Stimulated activated CD8-positive, alpha-beta memory T cell treated with anti-CD3 and anti-CD28 coated beads, Interleukin-7, amount 100 ng/mL, for 24 hours (primary cell): ENCODE data around the gene COL5A1.
A peak's percentile ranks its signal among the peaks of the same experiment; 100 is the strongest.

Source experiments
- DNase-seq: peaks from one replicate; pipeline ENCODE4 v3.0.0-alpha.2; 2020; ENCODE audit warnings: low read depth

The COL5A1 gene

DNA sequence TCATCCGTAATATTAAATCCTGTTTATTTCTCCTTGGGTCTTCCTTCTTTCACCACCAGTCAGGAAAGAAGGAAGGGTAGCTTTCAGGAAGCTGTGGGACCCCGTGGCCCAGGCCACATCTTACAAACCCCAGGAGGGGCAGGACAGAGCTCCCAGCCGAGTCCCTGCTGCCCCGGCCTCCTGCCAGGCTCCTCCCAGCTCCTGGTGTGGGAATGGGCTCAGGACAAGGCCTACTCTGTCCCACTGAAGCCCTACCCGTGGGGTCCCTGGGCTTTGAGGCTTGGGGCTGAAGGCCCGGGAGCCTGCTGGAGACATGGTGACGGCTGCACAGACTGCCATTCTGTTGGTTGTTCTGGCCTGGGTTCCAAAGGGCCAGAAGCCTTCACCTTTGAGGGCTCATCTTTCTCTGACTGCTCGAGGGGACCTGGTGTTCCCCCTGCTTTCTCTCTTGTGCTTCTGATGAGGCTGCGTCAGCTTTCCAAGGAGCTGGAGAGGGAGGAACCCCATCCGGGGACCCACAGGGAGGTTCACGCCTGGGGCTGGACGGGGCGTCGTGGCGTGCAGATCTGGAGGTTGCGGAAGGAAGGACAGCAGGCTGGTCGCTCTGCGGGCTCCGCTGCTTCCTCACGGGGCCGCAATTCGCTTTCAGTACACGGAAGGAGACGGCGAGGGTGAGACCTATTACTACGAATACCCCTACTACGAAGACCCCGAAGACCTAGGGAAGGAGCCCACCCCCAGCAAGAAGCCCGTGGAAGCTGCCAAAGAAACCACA, 86.6 kb downstream of the COL5A1 start:
- DNase-seq = no peak

DNA sequence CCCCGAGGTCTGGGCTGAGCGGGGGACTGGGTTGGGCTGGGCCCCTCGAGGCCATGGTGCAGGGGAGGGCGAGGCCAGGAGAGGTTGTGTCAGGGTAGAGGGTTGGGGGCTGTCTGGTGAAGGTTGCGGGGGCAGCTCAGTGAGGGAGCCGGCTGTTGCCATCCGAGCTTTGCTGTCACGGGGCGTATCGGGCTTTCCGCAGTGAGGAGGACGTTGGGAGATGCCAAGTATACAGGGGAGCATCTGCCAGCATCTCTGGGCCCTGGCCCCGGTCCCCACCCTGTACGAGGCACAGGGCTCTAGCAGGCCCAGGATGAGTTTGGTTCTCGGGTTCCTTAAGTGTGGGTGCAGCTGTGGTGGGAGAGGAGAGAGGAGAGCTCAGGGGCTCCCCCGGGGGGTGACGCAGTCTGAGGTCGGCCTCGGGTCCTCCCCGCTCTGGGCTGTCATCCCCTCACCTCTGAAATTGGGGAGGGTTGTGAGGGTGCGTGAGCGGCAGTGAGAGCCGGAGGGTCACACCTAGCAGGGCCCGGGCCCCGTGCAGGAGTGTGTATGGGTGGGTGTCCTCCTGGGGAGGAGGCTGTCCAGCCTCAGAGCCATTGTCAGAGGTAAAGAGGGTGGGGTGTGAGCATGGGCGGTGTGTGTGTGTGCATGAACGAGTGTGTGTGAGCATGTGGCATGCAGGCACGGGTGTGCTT, 87.3 kb downstream of the COL5A1 start:
- no peak for DNase-seq

DNA sequence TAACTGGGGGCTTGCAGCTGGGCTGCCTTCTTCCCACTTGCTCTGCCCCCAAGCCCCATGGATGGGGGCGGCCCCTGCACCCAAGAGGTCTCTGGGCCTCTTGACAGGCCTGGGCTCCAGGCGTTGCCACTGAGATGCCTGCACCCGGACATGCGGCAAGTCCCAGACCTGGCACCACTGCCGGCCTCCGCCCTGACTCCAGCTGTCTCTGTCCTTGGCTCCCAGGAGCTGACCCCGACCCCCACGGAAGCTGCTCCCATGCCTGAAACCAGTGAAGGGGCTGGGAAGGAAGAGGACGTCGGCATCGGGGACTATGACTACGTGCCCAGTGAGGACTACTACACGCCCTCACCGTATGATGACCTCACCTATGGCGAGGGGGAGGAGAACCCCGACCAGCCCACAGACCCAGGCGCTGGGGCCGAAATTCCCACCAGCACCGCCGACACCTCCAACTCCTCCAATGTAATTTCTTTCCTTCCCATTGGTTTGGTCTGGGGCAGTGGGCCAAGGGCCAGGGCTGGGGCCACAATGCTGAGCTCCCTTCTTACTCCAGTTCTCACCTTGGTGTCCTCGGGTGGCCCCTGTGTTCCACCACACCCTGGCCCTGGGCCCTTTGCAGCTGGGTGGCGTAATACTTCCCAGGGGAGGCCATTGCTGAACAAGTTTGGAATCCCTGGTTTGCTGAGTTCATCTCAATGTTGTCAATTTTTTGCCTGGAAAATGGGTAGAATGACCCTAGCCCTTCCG, 88.6 kb downstream of the COL5A1 start:
- DNase-seq = no peak

DNA sequence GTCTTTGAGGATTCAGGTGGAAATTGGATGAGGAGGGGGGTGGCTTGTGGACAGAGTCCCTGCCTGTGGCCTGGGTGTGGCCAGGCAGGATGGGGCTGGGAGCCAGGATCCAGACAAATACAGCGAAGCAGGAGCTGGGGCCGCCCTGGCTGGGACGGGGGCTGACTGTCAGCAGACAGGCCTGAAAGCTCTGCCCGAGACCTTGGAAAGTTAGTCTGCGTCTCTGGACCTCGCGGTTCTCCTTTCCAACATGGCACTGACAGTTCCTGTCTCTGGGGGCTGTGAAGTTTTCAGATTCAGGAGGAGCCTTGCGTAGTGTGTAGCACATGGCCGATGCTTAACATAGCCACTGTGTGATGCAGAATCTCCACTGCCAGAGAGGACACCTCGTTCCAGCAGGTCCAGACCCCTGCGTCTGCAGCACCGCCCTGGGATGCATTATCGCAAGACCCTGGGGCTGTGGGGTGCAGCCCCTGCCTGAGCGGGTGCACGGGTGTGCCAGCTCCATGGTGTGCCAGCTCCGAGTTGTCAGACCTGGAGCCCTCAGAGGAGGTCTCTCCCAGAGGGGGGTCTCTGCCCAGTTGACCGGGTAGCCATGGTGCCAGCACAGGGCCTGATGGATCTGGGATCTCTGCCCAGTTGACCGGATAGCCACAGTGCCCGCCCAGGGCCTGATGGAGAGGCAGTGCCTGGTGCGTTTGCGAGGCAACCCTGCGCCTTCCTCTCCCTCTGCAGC, 89.3 kb downstream of the COL5A1 start:
- DNase-seq = no peak

DNA sequence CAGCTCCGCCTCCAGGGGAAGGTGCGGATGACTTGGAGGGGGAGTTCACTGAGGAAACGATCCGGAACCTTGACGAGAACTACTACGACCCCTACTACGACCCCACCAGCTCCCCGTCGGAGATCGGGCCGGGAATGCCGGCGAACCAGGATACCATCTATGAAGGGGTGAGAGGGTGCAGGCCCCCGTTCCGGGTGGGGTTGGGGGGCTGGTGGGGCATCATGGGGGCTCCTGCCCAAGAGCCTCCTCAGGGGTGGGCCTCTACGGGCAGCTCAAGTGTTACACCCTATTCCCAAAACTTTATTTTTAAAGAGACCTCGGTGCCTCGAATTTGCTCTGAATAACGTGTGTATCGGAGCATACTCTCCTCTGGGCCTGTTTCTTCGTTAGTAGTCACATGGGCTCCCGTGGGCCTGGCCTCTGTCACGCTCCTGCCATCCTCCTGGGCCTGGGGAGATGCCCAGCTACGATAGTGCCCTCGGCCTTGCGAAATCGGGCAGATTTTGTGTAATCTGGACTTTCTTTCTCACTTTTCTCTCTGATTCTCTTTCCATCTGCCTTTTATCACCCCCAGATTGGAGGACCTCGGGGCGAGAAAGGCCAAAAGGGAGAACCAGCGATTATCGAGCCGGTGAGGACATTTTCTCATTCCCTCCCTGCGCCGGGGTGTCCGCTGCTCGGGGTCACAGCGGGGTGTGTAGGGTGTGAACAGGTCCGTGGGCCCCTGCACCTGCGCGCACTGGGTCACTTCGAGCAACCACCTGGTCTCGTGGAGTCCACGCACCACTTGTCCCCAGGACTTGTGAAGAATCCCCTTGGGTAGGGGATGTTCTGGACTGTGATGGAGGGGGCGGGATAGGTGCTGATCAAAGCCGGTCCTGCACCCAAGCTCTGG, 90.1 kb downstream of the COL5A1 start:
- DNase-seq = no peak

DNA sequence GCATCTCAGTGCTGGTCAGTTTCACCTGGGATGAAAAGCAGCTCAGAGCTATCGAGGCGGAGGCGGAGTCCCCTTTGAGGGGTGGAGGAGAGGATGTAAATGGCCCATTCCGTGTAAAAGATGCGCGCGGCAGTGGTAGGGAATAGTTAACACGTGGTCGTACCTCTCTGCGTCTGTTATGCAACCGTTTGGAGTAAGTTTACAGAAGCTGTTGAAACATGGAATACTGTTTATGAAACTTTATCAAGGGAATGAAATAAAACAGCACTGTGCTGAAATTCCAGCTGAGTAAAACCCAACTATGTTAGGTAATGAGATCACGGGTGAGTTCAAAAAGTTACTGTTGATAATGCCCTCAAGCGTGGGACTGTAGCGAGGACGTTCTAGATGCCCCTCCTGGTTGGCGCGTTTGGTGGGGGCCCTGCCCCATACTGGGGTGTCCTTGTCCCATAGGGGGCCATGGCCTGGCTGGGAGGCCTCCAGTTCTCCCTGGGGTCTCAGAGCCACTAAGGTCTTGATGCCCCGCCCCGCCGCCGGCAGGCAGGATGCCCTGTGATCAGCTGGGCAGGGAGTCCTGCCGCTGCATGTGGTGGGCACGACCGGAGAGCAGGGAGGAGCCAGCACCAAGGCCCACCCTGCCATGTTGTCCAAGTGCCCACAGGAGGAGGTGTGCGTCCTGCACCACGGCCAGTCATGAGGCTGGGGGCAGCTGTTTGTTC, 90.9 kb downstream of the COL5A1 start:
- no peak for DNase-seq

DNA sequence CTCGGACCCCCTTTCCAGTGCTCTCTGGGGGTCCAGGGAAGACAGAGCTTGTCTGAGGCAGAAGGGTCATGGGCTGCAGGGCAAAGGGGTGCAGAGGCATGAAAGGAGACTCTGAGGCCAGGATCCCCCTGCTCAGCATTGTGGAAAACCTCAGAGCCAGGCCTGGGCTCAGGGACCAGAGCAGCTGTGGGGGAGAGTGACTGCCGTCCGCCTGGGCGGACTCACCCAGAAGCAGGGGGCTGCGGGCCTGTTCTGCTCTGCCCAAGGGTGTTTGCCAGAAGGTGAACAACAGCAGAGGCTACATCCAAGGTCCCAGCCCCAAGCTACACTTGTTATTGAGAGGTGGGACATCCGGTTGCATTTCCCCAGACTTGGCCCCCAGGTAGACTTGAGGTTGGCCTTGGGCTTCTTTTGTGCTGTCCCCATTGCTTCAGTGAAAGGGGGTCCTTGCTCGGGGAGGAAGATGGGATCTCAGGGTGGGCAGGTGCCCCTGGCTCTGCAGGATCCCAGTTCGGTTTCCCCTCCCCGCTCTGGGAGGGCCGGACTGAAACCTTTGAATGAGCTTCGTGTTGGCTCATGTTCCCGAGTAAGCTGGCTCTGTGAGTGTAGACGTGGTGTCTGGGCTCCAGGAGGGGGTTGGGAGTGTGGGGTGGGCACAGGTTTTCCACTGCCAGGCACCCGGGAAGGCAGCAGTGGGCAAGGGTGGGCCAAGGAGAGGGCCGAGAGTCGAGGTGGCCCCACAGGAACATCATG, 92.1 kb downstream of the COL5A1 start:
- no peak for DNase-seq

DNA sequence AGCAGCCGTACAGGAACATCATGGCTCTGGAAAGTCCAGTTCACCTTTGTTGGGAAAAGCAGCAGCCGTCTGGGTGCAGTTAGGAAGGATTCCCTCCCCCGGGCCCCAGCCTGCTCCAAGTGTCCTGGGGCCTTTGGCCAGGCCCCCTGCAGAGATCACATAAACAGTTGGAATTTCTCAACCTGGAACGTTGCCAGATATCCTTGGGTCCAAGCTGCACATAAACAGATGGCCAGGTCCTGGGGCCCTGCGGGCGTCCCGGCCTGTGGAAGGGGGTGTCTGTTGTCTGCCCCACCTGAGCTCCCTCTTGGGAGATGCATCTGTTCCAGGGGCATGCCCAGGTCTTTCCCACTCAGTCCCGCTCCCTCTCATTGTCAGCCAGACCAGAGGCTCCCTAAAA, 92.7 kb downstream of the COL5A1 start:
- DNase-seq = no peak

DNA sequence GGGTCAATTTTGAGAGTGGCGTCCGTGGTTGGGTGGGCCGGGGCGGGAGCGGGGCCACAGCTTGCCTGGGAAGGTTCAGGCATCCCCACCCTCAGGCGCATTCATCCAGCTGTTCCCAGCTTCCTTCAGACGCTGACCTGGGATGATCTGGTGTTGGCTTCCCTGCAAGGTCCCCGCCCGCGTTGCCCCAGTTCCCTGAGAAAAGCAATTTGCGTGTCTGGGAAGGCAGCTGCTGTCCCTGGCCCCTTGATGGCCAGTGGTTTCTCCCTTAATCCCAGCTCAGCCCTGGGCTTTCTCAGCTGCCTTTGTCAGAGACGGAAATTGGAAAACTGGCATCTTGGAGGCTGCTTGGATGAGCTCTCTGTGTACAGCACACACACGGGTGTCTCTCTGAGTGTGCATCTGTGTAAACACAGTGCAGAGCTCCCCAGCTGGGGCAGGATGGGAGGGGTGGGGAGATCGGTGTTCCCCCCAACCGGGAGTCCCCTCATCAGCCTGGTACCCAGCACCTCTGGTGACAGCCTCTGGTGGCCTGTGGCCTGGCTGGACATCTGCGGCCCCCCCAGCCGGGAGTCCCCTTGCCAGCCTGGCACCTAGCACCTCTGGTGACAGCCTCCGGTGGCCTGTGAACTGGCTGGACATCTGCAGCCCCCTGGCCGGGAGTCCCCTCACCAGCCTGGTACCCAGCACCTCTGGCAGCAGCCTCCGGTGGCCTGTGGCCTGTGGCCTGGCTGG, 94.0 kb downstream of the COL5A1 start:
- DNase-seq = no peak

DNA sequence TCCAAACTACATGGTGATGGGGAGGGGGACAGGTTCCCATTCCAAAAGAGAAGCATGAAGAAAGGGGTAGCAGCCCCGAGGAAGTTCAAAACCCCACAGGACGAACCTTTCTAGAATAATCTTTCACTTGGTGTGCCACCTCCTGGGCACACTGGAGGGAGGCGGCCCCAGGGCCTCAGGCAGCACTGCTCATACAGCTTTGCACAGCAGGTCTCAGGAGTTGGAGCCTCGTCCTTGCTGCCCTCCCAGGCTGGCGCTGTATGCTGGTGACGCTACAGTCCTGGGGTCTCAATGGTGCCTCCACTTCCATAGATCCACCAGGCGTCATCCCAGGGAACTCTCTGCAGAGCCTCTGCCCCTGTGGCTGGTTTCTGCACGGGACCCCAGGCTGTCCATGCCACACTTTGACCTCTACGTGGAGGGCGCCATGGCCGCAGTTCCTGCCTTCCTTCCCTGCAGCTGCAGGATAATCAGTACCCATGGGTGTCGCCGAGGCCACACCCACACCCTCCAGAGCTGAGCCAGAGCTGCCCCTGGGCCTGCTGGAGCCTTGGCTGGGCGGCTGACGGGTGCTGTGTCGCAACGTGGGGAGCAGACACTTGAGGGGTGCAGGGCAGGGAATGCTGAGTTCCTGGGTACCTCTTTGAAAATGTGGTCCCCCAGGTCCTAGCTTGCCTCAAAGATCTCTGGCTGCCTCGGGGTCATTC, 95.3 kb downstream of the COL5A1 start:
- DNase-seq = no peak

DNA sequence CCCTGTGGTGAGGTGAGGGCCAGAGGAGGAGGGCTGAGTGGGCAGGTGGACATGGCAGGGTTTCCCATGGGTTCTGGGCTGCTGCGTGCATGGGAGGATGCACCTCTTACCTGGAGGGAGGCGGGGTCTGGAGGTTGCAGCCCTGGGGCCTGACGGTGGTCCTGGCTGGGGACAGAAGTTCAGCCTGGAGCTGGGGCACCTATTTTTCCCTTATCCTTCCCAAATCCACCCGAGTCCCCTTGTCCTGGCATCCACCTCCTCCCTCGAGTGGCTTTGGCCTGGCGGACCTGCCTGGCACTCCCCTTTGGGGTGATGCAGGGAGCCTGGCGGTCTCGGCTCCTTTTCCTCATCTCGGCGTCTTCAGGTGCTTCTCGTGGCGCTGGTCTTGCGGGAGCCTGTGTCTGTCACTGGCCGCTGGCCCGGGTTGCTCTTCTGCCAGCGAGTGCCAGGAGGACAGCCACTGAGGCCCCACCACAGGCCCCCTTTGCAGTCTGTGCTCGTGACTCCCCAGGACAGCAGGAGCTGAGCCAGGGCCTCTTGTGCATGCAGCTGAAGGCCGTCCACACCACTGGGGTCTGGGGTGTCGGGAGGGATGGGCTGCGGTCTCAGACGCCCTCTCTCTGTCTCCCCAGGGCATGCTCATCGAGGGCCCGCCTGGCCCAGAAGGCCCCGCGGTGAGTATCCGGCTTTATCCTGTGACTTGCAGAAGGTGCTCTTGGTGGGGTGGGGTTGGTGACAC, 96.4 kb downstream of the COL5A1 start:
- no peak for DNase-seq

DNA sequence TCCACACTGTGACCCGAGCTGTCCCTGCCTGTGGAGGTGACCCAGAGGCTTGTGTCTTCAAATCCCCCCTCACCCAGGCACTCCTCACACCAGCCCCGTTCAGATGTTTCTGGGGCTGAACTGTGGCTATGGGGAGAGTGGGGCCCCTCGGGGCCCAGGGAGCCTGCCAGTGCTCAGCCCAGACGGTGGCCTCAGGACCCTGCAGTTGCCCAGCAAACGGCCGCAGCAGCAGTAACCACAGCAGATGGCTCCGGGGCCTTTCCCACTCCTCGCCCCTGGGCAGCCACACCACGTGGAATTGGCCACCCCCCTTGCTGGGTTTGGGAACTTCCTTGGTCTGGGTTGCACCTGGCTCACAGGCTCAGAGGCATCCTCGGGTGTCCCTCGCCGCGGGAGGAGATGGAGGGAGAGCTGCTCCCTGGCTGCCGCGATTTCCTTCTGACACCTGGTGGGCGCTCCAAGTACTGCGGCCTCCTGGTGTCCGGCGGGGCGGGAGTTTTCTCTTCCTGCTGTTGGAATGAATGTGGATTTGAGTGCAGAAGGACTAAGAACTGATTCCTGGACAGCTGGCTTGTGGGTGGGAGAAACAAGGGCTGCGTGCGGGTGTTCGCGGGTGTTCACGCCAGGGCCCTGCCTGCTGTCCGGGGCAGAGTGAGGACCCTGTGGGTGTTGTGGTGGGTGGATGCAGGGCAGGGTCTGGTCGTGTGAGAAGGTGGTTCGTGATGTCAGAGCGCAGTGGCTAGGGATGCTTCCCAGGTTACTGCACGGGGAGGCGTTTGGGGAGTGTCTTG, 97.5 kb downstream of the COL5A1 start:
- peak; percentile 15 for DNase-seq

DNA sequence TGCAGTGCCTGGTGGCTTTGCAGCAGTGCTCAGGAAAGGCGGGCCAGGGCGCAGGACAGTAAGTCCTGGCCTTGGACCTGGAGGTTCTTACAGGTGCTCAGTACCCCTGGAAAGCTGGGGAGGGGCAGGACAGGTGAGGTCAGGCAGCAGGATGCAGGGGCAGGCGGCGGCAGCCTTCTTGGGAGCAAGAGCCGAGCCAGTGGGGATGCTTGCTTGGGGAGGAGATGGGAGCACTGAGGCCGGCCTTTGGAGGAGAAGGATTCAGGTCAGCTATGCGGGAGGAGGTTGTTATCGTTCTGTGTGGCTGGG, 98.0 kb downstream of the COL5A1 start:
- DNase-seq = no peak

DNA sequence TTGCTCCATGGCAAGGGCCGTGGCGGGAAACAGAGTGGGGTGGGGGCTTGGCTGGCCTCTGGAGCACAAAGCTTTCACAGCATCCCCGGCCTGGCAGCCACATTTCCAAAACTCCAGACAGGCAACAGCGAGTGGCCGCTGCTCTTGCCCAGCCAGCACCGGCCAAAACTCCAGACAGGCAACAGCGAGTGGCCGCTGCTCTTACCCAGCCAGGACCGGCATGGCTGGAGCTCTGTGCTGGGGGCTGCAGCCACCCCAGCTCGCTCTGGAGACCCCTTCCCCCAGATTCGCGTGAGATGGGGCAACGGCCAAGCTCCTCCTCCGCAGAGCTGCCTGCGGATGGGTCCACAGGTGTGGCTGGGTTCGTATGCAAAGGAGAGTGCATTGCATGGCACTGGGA, 98.5 kb downstream of the COL5A1 start:
- no peak for DNase-seq

DNA sequence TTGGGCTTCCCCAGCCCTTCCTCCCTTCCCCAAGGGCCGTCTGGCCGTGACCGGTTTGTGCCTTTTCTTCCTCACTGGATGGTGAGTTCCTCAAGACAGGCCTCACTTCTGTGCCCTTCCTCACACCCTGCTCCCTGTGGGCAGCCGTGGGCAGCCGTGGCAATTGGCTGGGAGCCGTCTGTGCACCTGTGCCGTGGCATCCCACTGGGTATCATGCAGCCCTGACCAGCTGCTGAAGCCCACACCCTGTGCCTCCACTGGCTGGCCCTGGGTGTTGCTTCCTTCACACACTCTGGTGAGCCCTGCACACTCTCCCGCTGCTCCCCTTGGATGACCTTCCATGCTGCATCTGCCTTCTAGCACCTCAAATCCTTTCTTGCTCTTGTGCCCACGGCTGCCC, 100.2 kb downstream of the COL5A1 start:
- no peak for DNase-seq

DNA sequence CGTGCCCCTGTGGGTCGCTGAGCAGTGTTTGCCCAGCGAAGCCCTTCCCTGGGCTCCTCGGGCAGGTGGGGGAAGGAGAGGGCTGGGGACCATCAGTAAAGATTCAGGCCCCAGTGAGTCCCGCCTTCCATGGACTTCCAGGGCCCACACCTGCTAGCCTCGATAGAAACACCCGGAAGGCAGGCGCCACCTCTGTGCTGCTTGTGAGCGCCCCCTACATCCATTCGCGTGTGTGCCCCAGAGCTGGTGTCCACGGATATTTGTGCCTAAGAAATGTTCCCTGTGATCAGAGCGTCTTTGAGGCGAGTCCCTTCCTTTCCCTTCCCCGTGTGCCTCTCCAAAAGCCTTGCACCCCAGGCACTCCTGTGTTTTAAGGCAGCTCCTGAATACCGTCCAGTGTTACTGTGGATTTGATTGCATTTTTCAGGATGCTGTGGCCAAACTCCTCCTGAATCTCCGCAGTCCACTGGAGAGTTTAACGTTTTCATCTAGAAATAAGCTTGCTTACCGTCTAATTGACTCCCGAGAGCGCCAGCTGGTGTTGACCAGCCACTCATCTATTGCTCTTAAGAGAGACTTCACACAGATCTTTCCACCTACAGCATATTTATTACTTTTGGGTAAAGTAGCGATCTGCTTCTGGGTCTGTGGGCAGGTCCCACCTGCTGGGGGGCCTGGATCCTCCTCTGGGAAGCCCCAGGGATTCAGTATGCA, 101.4 kb downstream of the COL5A1 start:
- no peak for DNase-seq

DNA sequence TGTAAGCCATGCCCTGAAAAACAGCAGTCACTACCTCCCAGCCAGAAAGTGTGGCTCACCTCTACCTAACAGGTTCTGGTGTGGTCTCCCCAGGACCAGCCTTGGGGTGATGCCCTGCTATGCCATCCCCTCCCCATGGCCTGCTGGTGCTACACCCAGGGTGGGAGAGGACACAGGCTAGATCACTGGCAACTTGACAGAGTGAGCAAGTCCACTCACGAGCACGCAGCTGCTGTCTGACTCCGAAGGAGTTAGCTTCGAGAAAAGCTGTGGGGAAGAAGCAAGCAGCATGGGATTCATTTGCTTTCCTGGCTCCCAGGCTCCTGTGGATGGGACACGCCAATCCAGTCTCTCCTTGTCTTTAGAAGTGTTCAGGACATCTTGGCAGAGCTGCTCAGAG, 102.2 kb downstream of the COL5A1 start:
- DNase-seq = no peak
